SU-DHL-6 (cell line): ENCODE results near the gene B3GLCT.

Experiments
- H2AFZ ChIP-seq: fragments of 200-600 bp; sonication (generic); 2 replicates; pipeline ENCODE4 v1.6.1; 2014; ENCODE audit warnings: low read depth, mild to moderate bottlenecking, moderate library complexity, mixed read lengths, antibody characterized with exemption, low read length; ENCODE audit not compliant: severe bottlenecking
- H3F3A ChIP-seq: fragments of 200-600 bp; shearing (Covaris generic); 2 replicates; pipeline ENCODE4 v1.6.0; 2016; ENCODE audit warnings: antibody characterized with exemption, mild to moderate bottlenecking; ENCODE audit not compliant: insufficient read depth
- H3K27ac ChIP-seq: fragments of 200-600 bp; sonication (generic); 2 replicates; pipeline ENCODE4 v1.5.1; 2016; ENCODE audit warnings: low read depth, mild to moderate bottlenecking, low read length, moderate library complexity, mixed read lengths
- H3K27me3 ChIP-seq: fragments of 200-600 bp; sonication (generic), shearing (Covaris generic); 2 replicates; pipeline ENCODE4 v1.6.0; 2014; ENCODE audit warnings: mild to moderate bottlenecking, low read length
- H3K36me3 ChIP-seq: fragments of 200-600 bp; sonication (generic); 2 replicates; pipeline ENCODE4 v1.6.1; 2014; ENCODE audit warnings: mild to moderate bottlenecking, low read length, mixed read lengths
- H3K4me2 ChIP-seq: fragments of 300-600, 200-600 bp; shearing (Covaris generic), sonication (generic); 2 replicates; pipeline ENCODE4 v1.6.0; 2014; ENCODE audit warnings: low read length, low read depth, mild to moderate bottlenecking; ENCODE audit not compliant: poor library complexity, severe bottlenecking
- H3K4me3 ChIP-seq: fragments of 200-600 bp; sonication (generic); 2 replicates; pipeline ENCODE4 v1.5.1; 2014; ENCODE audit warnings: antibody characterized with exemption, low read length, mild to moderate bottlenecking, mixed read lengths; ENCODE audit not compliant: insufficient read depth, poor library complexity, severe bottlenecking
- H3K79me2 ChIP-seq: fragments of 200-600 bp; sonication (generic); 2 replicates; pipeline ENCODE4 v1.6.1; 2014; ENCODE audit warnings: mild to moderate bottlenecking, low read length, moderate library complexity; ENCODE audit not compliant: insufficient read depth
- H3K9ac ChIP-seq: fragments of 200-600 bp; sonication (generic); 2 replicates; pipeline ENCODE4 v1.7.0; 2014; ENCODE audit warnings: mild to moderate bottlenecking, low read length
- H3K9me2 ChIP-seq: fragments of 200-600 bp; sonication (generic); replicated peaks from 2 replicates; pipeline ENCODE4 v1.6.1; 2014; ENCODE audit warnings: low read length; ENCODE audit not compliant: insufficient read depth
- H3K9me3 ChIP-seq: fragments of 200-600 bp; sonication (generic); 2 replicates; pipeline ENCODE4 v1.6.1; 2014; ENCODE audit warnings: low read length, mixed read lengths; ENCODE audit not compliant: insufficient read depth
- H4K20me1 ChIP-seq: fragments of 200-600 bp; sonication (generic); 2 replicates; pipeline ENCODE4 v1.6.1; 2014; ENCODE audit warnings: low read depth, mild to moderate bottlenecking, antibody characterized with exemption, low read length, moderate library complexity, mixed read lengths
- EZH2phosphoT487 ChIP-seq: fragments of 200-600 bp; sonication (generic), shearing (Covaris generic); conservative IDR thresholded peaks from 2 replicates; pipeline ENCODE4 v1.6.1; 2018; ENCODE audit warnings: mild to moderate bottlenecking, antibody characterized with exemption, low read length, moderate library complexity, mixed read lengths
- TF ChIP-seq, protein P1 (sequence below): fragments of 200-600 bp; sonication (generic); IDR thresholded peaks from one replicate; pipeline ENCODE4 v1.5.1; 2017; ENCODE audit warnings: antibody characterized with exemption, mild to moderate bottlenecking, low read length, moderate library complexity; ENCODE audit not compliant: insufficient read depth, poor library complexity, severe bottlenecking

The B3GLCT gene

GRCh38 chr13:31209172-31209840 lies 9.5 kb downstream of the B3GLCT start:
- no peaks in the 10 kb centered on the region for H3K79me2 ChIP-seq
- H3K9me3 ChIP-seq: no peaks in the 10 kb centered on the region
- H3K4me2 ChIP-seq: no peak overlapping the region
- no peaks in the 10 kb centered on the region for H3F3A ChIP-seq
- no peaks in the 10 kb centered on the region for H3K27me3 ChIP-seq
- H3K9ac ChIP-seq: no peak overlapping the region
- H3K27ac ChIP-seq: no peak overlapping the region
- TF ChIP-seq, protein P1, sequence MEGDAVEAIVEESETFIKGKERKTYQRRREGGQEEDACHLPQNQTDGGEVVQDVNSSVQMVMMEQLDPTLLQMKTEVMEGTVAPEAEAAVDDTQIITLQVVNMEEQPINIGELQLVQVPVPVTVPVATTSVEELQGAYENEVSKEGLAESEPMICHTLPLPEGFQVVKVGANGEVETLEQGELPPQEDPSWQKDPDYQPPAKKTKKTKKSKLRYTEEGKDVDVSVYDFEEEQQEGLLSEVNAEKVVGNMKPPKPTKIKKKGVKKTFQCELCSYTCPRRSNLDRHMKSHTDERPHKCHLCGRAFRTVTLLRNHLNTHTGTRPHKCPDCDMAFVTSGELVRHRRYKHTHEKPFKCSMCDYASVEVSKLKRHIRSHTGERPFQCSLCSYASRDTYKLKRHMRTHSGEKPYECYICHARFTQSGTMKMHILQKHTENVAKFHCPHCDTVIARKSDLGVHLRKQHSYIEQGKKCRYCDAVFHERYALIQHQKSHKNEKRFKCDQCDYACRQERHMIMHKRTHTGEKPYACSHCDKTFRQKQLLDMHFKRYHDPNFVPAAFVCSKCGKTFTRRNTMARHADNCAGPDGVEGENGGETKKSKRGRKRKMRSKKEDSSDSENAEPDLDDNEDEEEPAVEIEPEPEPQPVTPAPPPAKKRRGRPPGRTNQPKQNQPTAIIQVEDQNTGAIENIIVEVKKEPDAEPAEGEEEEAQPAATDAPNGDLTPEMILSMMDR: no peak
- no peak for TF ChIP-seq EZH2phosphoT487
- no peak overlapping the region for H3K4me3 ChIP-seq
- no peaks in the 10 kb centered on the region for H3K9me2 ChIP-seq
- no peak overlapping the region for H2AFZ ChIP-seq
- no peaks in the 10 kb centered on the region for H3K36me3 ChIP-seq
- no peaks in the 10 kb centered on the region for H4K20me1 ChIP-seq

DNA sequence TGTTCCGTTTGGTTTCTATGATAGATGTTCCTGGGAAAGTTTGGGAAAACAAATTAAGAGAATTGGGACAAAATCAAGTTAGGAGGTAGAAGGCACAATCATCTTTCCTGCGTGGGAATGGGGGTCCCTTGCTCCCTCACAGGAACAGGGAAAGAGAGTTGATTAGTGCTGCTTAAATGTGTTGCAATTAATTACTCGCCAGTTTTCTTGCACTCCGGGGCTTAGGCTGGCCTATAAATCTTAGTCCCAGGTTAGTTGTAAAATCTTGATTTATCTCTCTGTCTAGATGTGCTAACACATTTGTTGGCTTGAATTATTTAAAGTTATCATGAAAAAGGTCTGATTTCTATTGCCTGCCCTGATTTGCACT lies 10.1 kb downstream of the B3GLCT start:
- no peak overlapping the region for H3K4me3 ChIP-seq
- H3F3A ChIP-seq: no peaks in the 10 kb centered on the region
- no peaks in the 10 kb centered on the region for H3K27me3 ChIP-seq
- H3K79me2 ChIP-seq: no peaks in the 10 kb centered on the region
- TF ChIP-seq, protein P1: no peak
- TF ChIP-seq EZH2phosphoT487: no peak
- H3K4me2 ChIP-seq: no peak overlapping the region
- H3K36me3 ChIP-seq: no peaks in the 10 kb centered on the region
- H2AFZ ChIP-seq: no peak overlapping the region
- H3K9ac ChIP-seq: no peak overlapping the region
- H3K9me2 ChIP-seq: no peaks in the 10 kb centered on the region
- H3K27ac ChIP-seq: no peak overlapping the region
- H4K20me1 ChIP-seq: no peaks in the 10 kb centered on the region
- no peaks in the 10 kb centered on the region for H3K9me3 ChIP-seq

DNA sequence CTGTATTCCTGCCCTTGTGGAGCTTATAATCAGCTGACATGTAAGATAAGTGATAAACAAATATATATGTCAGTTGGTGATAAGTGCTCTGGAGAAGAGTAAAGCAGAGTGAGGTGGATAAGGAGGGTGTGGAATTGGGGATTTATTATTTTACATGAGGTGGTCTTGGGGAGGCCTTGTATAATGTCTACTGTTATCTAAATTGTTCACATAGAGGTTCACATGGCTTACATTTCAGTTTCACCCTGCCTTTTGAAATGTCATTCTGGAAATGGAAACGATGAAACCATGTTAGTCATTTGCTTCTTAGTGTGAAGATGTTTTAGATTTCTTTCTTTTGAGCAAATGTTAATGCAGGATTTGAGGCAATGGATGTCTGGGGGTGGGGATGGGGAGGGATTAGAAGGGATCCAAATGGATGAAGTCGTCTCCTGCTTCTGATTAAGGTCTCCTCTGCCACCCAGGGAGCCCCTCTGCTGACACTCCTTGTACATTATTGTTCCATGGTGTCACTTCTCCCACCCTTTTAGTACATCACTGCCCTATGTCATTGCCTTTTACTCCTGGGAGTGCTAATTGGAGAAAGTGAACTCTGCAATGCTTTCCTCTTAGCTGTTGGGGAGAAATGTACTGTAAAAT lies 14.0 kb downstream of the B3GLCT start:
- no peak overlapping the region for H3K27ac ChIP-seq
- H3K4me3 ChIP-seq: no peak overlapping the region
- H3K9me3 ChIP-seq: no peaks in the 10 kb centered on the region
- H3F3A ChIP-seq: no peaks in the 10 kb centered on the region
- H3K79me2 ChIP-seq: no peaks in the 10 kb centered on the region
- TF ChIP-seq, protein P1: no peak
- no peak for TF ChIP-seq EZH2phosphoT487
- no peaks in the 10 kb centered on the region for H4K20me1 ChIP-seq
- no peak overlapping the region for H3K4me2 ChIP-seq
- no peaks in the 10 kb centered on the region for H3K36me3 ChIP-seq
- no peak overlapping the region for H2AFZ ChIP-seq
- no peaks in the 10 kb centered on the region for H3K27me3 ChIP-seq
- no peaks in the 10 kb centered on the region for H3K9me2 ChIP-seq
- no peak overlapping the region for H3K9ac ChIP-seq
